Inflammatory macrophage treated with lipopolysaccharide for 1 hour (primary cell): Measurements from ENCODE around the gene PTCH2.
"Not testable (repeated sequence)": the region's sequence is repeated elsewhere in the genome, so short reads cannot be mapped to it uniquely, and the experiment has no call there.

Experiments
- DNase-seq, 2 donors: peaks; one replicate each; pipeline ENCODE4 v3.0.0-alpha.2; 2020 to 2022

The PTCH2 gene

GRCh38 chr1:44839576-44839975 lies 3.5 kb downstream of the PTCH2 start:
- no peak for DNase-seq

GRCh38 chr1:44838294-44838693 lies 4.8 kb downstream of the PTCH2 start:
- not testable (repeated sequence) for DNase-seq

- DNase-seq: peak; percentile 79 to 93
Observed at GRCh38 chr1:44835738-44836675, 7.0 kb downstream of the PTCH2 start.

GRCh38 chr1:44834328-44834727 lies 8.7 kb downstream of the PTCH2 start:
- DNase-seq: no peak

GRCh38 chr1:44832056-44832705 lies 10.9 kb downstream of the PTCH2 start:
- no peak for DNase-seq

- no peak for DNase-seq
Observed at GRCh38 chr1:44831516-44831915, 11.5 kb downstream of the PTCH2 start.

- no peak for DNase-seq
Observed at GRCh38 chr1:44830900-44831304, 12.2 kb downstream of the PTCH2 start.

GRCh38 chr1:44829506-44830384 lies 13.3 kb downstream of the PTCH2 start:
- DNase-seq: no peak

GRCh38 chr1:44828841-44829440 lies 14.1 kb downstream of the PTCH2 start:
- no peak for DNase-seq

- no peak for DNase-seq
Observed at GRCh38 chr1:44828003-44828651, 14.9 kb downstream of the PTCH2 start.

GRCh38 chr1:44827197-44828002 lies 15.7 kb downstream of the PTCH2 start:
- DNase-seq: no peak

GRCh38 chr1:44826375-44827196 lies 16.5 kb downstream of the PTCH2 start:
- peak; percentile 75 to 76 for DNase-seq

GRCh38 chr1:44824392-44824791 lies 18.7 kb downstream of the PTCH2 start:
- not testable (repeated sequence) for DNase-seq

- DNase-seq: no peak
Observed at GRCh38 chr1:44822981-44823451, 20.0 kb downstream of the PTCH2 start.

GRCh38 chr1:44822131-44822701 lies 20.8 kb downstream of the PTCH2 start:
- no peak for DNase-seq

GRCh38 chr1:44821240-44821715 lies 21.8 kb downstream of the PTCH2 start:
- DNase-seq: no peak

GRCh38 chr1:44820328-44821239 lies 22.5 kb downstream of the PTCH2 start:
- no peak for DNase-seq

GRCh38 chr1:44819608-44820327 lies 23.3 kb downstream of the PTCH2 start:
- DNase-seq: peak; percentile 76 to 84
